Activated T-cell treated with anti-CD3 and anti-CD28 coated beads, Interleukin-2, amount 50 U/mL, for 72 hours (primary cell): ENCODE results near the gene SHPK. TPM values are rescaled to one million over a fixed set of nuclear protein-coding genes. Genes with fewer than 3 reads are reported as not detected.

Experiments used
- ATAC-seq, 2 donors: fragments of 150-1000 bp; cut with Tn5 transposase; replicated peaks in 1 of 2; 2 replicates each; pipeline ENCODE4 v1.10.0; 2021; ENCODE audit warnings: moderate library complexity in 2 of 2, mild to moderate bottlenecking in 1 of 2
- DNase-seq, 2 donors: peaks; one replicate each; pipeline ENCODE4 v3.0.0; 2021 to 2022; ENCODE audit warnings: mixed read lengths in 1 of 2
- H3K27ac Mint-ChIP-seq: one replicate; pipeline ENCODE4 v1.8.0; 2022; ENCODE audit warnings: mild to moderate bottlenecking, moderate library complexity, mixed read lengths
- H3K27me3 Mint-ChIP-seq: one replicate; pipeline ENCODE4 v1.8.0; 2022; ENCODE audit warnings: low read depth, mixed read lengths
- H3K36me3 Mint-ChIP-seq, 2 donors: one replicate each; pipeline ENCODE4 v1.8.0; 2022; ENCODE audit warnings: mixed read lengths in 2 of 2, mild to moderate bottlenecking in 1 of 2; ENCODE audit not compliant: insufficient read depth in 2 of 2
- H3K4me1 Mint-ChIP-seq: one replicate; pipeline ENCODE4 v1.8.0; 2022; ENCODE audit warnings: low read depth, mixed read lengths
- H3K4me3 Mint-ChIP-seq, 2 donors: one replicate each; pipeline ENCODE4 v1.8.0; 2022; ENCODE audit warnings: mild to moderate bottlenecking in 2 of 2, mixed read lengths in 2 of 2, moderate library complexity in 2 of 2
- H3K9me3 Mint-ChIP-seq, 2 donors: one replicate each; pipeline ENCODE4 v1.8.0; 2022; ENCODE audit warnings: mixed read lengths in 2 of 2
- total RNA-seq, 2 donors: library from RNA; stranded (reverse); gene quantifications; one replicate each; pipeline ENCODE4 v1.2.3, GENCODE V29; 2022

The SHPK gene
- total RNA-seq, 2 donors from 2014 or later, result 9.2 to 9.4 TPM

DNA sequence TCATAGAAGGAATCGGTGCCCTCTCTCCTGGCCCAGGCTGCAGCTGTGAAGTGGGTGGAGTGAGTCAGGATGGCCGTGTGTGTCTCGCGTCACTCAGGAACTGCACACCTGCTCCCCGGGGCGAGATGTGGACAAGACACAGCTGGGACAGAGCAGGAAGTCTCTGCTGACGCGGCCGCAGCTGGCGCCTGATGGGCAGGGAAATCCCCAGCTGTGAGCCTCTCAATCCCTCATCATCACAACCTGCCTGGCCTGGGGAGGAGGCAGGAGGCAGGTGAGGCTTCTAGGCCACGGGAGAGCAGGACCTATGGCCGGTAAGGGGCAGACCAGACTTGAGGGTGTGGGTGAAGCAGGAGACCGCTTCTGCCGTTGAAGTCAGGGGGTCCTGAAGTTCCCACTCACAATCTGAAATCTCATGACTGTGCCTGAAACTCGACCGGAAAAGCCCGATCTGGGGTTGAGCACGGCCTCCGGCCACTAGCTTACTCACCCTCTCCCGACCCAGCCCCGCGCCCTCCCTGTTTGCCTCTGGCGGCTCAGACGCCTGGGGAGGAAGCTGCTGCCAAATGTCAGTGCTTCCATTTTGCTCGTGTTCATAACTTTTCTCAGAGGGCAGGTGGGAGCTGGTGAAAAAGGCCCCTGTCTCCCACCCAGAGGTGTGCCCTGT, 77.3 kb downstream of the SHPK start:
- peak; percentile 63 to 74 for DNase-seq
- H3K4me1 Mint-ChIP-seq, result peaks cover 33% of the 10 kb centered on the region
- peak overlapping the region; percentile 34 to 44 for H3K4me3 Mint-ChIP-seq
- peak; percentile 76 to 84 for ATAC-seq
- H3K27me3 Mint-ChIP-seq, result no peaks in the 10 kb centered on the region
- H3K27ac Mint-ChIP-seq, result peak overlapping the region; percentile 14
- no peaks in the 10 kb centered on the region for H3K36me3 Mint-ChIP-seq
- H3K9me3 Mint-ChIP-seq, result no peaks in the 10 kb centered on the region

Other genes starting within 250 kb of the SHPK start
- 10 to 100 TPM in 1 of 2 donors, 1 to 10 TPM in 1; 6.2 to 11.0 TPM for gene OR3A2, start 249.9 kb downstream of the SHPK start, total RNA-seq
- gene OR1E1, start 237.8 kb downstream of the SHPK start, total RNA-seq, result not detected
- not detected for gene OR3A3, start 224.9 kb downstream of the SHPK start, total RNA-seq
- not detected for gene OR1E2, start 202.4 kb downstream of the SHPK start, total RNA-seq
- under 1 TPM in 1 of 2 donors, not detected in 1; 0.37 TPM for gene SPATA22, start 164.4 kb downstream of the SHPK start, total RNA-seq
- gene ASPA, start 160.3 kb downstream of the SHPK start, total RNA-seq, result under 1 TPM in 1 of 2 donors, not detected in 1; 0.34 TPM
- gene TRPV3, start 78.4 kb downstream of the SHPK start, total RNA-seq, result 1 to 10 TPM; 2.0 to 2.6 TPM
- 1 to 10 TPM; 4.1 to 5.1 TPM for gene TRPV1, start 26.8 kb downstream of the SHPK start, total RNA-seq
- gene CTNS, start 510 bp upstream of the SHPK start, total RNA-seq, result 10 to 100 TPM; 10.5 to 12.1 TPM
- 10 to 100 TPM; 10.6 to 12.3 TPM for gene TAX1BP3, start 32.3 kb upstream of the SHPK start, total RNA-seq
- gene EMC6, start 32.6 kb upstream of the SHPK start, total RNA-seq, result 10 to 100 TPM; 44.0 to 45.0 TPM
- gene P2RX5, start 59.9 kb upstream of the SHPK start, total RNA-seq, result 10 to 100 TPM; 46.5 to 60.1 TPM
- 10 to 100 TPM; 23.2 to 25.7 TPM for gene HASPIN, start 87.7 kb upstream of the SHPK start, total RNA-seq
- gene ITGAE, start 164.9 kb upstream of the SHPK start, total RNA-seq, result 10 to 100 TPM; 62.1 to 86.3 TPM
- 10 to 100 TPM; 65.1 to 65.8 TPM for gene NCBP3, start 210.0 kb upstream of the SHPK start, total RNA-seq